AG08395 (cell line): ENCODE measurements around the gene MGAT3.
"Not testable (repeated sequence)": the region's sequence is repeated elsewhere in the genome, so short reads cannot be mapped to it uniquely, and the experiment has no call there.

ENCODE experiments used
- DNase-seq: peaks from one replicate; pipeline ENCODE4 v3.0.0; 2012; ENCODE audit warnings: mixed read lengths, low spot score

Gene MGAT3, protein sequence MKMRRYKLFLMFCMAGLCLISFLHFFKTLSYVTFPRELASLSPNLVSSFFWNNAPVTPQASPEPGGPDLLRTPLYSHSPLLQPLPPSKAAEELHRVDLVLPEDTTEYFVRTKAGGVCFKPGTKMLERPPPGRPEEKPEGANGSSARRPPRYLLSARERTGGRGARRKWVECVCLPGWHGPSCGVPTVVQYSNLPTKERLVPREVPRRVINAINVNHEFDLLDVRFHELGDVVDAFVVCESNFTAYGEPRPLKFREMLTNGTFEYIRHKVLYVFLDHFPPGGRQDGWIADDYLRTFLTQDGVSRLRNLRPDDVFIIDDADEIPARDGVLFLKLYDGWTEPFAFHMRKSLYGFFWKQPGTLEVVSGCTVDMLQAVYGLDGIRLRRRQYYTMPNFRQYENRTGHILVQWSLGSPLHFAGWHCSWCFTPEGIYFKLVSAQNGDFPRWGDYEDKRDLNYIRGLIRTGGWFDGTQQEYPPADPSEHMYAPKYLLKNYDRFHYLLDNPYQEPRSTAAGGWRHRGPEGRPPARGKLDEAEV

GRCh38 chr22:39456522-39457197, at the start of gene MGAT3:
TSS of gene MGAT3 (plus strand) at chr22:39457012. CDS start at chr22:39487348, 30,336 bp downstream.
- DNase-seq: no peak

DNA sequence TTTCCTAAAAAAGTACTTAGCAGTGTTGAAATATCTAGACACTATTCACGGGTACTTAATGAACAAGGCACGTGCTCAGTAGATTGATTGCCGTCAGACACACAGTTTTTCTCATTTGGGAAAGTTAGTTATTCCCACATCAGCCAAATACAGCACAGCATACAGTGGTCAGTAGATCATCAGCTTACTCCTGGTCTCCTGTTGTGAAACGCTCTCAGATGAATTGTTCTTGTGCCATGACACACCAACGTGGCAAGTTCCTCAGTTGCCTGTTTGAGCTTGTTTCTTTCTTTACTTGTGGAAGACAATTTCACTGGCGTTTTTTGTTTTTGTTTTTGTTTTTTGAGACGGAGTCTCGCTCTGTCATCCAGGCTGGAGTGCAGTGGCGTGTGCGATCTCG, 48.6 kb upstream of the MGAT3 start:
- DNase-seq: no peak

DNA sequence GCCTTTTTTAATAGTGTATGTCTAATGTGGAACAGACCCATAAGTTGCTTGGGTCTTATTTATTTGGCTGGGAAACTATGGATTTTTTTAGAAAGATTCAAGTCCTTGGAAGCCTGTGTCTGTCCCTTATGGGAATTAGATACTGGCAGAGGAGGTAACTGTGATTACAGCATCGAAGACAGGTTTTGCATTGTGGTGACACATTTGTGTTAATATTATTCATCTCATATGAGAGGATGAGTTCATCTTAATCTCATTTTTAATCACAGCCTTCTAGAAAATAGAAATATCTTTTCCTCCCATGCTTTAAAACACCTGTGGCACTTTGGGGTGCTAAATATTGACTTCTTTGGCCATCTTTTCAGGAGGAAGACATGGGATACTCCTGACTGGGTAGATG, 48.0 kb upstream of the MGAT3 start:
- DNase-seq: no peak

GRCh38 chr22:39409516-39410029, 47.2 kb upstream of the MGAT3 start:
- DNase-seq: no peak

DNA sequence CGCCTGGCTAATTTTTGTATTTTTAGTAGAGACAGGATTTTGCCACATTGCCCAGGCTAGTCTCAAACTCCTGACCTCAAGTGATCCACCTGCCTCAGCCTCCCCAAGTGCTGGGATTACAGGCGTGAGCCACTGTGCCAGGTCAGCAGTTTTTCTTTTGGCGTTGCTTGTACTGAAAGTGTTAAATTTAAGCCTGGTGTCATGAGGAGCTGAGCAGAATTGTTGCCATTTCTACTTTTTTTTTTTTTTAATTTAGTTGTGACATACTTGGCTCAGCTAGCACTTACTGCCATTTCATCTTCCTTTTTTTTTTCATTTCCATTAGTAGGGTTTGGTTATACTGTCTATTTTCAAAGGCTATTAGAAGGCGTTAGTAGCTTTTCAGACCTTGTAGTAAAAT, 46.5 kb upstream of the MGAT3 start:
- DNase-seq: no peak

DNA sequence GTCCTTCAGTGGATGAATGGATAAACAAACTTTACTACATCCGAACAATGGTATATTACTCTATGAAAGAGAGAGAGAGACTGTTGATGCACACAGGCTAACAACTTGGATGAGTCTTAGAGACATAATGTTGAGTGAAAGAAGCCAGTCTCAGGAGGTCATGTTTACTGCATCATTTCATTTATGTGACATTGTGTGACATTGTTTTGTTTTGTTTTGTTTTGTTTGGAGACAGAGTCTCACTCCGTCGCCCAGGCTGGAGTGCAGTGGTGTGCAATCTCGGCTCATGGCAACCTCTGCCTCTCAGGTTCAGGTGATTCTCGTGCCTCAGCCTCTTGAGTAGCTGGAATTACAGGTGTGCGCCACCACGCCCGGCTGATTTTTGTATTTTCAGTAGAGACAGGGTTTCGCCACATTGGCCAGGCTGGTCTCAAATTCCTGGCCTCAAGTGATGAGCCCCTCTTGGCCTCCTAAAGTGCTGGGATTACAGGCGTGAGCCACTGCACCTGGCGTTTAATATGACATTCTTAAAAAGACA, 44.9 kb upstream of the MGAT3 start:
- not testable (repeated sequence) for DNase-seq

GRCh38 chr22:39413204-39413603, 43.6 kb upstream of the MGAT3 start:
- DNase-seq: not testable (repeated sequence)

GRCh38 chr22:39414377-39414776, 42.4 kb upstream of the MGAT3 start:
- no peak for DNase-seq

DNA sequence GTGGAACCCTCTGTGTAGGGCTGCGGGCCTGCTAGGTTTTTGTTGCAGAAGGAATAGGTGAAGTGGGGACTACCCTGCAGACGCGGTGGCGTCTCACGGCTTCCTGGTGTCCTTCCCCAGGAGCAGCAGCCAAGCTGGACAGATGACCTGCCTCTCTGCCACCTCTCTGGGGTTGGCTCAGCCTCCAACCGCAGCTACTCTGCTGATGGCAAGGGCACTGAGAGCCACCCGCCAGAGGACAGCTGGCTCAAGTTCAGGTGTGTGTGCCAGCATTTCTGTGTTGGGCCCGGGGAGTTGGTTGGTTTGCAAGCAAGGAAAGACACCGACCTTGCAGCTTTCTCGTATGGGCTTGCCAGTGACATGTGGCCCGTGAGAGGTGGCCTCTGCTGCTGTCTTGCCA, 41.9 kb upstream of the MGAT3 start:
- DNase-seq: no peak

- DNase-seq: no peak
Observed at GRCh38 chr22:39415506-39415905, 41.3 kb upstream of the MGAT3 start.

GRCh38 chr22:39416319-39416718, 40.5 kb upstream of the MGAT3 start:
- no peak for DNase-seq

DNA sequence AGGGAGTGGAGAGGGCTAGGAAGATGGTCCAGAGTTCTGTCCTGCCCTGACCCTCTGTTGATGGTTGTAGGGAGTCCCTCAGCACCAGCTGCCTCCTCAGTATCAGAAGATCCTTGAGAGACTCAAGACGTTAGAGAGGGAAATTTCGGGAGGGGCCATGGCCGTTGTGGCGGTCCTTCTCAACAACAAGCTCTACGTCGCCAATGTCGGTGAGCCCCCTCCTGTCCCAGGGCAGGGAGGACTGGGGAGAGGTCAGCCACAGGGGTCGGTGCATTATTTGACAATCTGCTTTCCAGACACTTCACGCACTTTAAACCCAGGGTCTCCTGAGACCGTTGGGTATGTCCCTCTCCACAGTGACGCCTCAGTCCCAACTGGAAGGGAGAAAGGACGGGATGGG, 39.2 kb upstream of the MGAT3 start:
- no peak for DNase-seq

DNA sequence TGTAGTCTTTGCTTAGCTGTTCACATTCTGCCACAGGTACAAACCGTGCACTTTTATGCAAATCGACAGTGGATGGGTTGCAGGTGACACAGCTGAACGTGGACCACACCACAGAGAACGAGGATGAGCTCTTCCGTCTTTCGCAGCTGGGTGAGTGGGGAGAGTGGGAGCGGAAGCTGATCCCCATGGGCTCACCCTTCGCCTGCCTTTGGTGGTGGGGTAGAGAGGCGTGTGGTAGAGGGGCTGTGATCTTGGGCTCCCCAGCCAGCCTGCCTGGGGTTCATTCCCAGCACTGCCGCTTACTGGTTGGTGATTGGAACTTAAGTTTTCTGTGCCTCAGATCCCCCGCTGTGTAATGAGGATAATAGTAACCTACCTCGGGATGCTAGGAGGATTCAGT, 38.1 kb upstream of the MGAT3 start:
- DNase-seq: no peak

GRCh38 chr22:39419096-39419495, 37.7 kb upstream of the MGAT3 start:
- no peak for DNase-seq

DNA sequence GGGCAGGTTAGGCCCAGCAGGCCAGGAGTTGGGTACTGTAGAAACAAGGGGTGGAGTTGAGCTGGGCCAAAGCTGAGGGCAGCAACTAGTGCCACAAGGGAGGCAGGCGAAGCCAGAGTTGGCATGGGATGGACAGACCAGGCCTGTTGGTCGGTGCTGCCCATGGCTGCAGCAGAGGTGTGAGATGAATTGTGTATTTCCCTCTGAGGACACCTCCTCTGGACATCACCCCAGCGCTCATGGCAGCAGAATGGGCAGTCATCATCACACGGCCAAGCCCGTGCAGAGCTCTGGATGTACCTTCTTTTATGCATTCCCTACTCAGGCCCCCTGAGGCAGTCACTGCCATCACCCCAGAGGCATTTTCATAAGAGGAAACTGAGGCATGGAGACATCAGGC, 36.9 kb upstream of the MGAT3 start:
- DNase-seq: no peak

GRCh38 chr22:39421691-39422090, 35.1 kb upstream of the MGAT3 start:
- no peak for DNase-seq

DNA sequence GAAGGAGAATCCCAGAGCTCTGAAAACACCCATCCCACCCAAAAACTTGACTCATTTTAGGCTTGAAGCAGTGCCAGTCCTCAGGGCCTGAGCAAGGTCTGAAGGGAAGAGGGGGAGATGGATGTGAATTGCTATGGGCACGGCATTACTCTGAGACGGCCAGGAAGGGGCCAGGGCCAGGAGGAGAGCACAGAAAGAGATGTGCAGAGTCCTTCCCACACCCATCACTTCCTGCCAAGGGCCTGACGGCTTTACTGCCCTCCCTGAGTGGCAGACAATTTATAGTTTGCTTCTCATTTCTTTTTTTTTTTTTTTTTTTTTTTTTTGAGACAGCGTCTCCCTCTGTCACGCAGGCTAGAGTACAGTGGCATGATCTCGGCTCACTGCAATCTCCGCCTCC, 34.7 kb upstream of the MGAT3 start:
- DNase-seq: no peak

- no peak for DNase-seq
Observed at GRCh38 chr22:39422721-39423120, 34.1 kb upstream of the MGAT3 start.

DNA sequence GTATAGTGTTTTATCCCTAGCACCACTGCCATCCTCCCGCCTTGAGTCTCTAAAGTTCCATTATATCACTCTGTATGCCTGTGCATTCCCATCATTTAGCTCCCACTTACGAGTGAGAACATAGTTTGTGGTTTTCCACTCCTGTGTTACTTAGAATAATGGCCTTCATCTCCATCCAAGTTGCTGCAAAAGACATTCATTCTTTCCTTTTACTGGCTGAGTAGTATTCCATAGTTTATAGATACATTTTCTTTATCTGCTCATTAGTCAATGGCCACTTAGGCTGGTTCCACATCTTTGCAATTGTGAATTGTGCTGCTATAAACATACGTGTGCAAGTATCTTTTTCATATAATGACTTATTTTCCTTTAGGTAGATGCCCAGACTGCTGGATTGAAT, 32.8 kb upstream of the MGAT3 start:
- DNase-seq: no peak

DNA sequence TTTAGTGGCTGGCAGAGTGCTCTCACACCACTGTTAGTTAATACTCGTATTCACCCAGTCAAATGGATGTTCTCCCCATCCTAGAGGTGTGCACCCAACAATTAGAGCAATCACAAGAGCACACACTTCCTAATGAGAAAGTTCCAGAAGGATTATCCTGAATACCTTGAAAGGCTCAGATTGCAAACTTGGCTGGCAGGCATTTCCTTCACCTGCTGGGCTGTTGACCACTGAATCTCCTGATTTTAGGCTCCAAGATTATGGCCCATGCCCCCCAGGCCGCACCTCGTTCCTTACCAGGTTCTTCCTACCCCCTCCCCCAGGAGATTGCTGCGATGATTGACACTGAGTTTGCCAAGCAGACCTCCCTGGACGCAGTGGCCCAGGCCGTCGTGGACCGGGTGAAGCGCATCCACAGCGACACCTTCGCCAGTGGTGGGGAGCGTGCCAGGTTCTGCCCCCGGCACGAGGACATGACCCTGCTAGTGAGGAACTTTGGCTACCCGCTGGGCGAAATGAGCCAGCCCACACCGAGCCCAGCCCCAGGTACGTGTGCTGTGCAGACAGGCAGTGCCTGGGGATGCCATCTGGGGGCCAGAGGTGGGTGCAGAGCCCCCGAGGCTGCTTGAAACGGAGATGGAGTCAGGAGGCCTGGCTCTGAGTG, 30.3 kb upstream of the MGAT3 start:
- no peak for DNase-seq

DNA sequence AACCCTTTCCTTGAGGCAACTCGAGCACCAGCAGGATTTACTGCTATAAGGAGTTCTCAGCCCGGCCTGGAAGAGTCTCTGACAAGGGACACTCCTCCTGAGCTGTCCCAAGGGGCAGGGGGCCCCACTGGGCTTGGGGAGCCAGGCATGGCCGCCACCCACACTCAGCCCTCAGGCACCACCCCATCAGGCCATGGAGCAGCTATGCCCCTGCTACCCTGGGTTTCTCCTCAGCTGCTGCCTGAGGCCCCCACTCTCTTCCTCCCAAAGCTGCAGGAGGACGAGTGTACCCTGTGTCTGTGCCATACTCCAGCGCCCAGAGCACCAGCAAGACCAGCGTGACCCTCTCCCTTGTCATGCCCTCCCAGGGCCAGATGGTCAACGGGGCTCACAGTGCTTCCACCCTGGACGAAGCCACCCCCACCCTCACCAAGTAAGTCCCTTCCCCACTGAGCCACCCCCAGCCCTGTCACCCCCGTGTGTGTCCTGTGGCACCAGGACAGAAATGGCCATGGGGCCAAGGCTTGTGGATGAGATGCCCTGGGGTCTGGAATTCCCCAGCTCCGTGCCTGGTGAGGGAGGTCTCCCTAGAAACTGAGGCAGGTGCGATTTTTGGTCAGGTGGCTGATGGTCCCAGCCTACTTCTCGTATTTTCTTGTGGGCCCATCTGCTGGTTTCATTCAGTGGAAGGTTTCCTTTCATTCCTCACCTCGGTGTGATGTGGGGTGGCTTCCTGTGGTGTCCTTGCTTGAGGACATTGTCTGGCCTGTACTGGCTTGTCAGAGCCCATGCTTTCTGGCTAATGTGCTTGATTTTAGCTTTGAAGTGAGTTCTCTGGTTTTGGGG, 28.8 kb upstream of the MGAT3 start:
- DNase-seq: no peak
